Effector CD4-positive, alpha-beta T cell (primary cell): ENCODE data around the gene LRRN1. TPM values are rescaled to one million over a fixed set of nuclear protein-coding genes. Genes with fewer than 3 reads are reported as not detected.

ENCODE experiments used
- DNase-seq: peaks from one replicate; pipeline ENCODE4 v3.0.0-alpha.2; 2020
- total RNA-seq: gene quantifications from one replicate; lab custom pipeline; 2026; lab: John Stamatoyannopoulos, UW

LRRN1 gene
- not detected for total RNA-seq

- DNase-seq, result no peak
These were observed at the start of gene LRRN1 for GRCh38 chr3:3799173-3800079. Gene LRRN1 (plus strand): TSS chr3:3799431. CDS start chr3:3844642, 45,211 bp downstream.

- no peak for DNase-seq
These were observed 45.8 kb upstream of the LRRN1 start for GRCh38 chr3:3753416-3753815.

DNA sequence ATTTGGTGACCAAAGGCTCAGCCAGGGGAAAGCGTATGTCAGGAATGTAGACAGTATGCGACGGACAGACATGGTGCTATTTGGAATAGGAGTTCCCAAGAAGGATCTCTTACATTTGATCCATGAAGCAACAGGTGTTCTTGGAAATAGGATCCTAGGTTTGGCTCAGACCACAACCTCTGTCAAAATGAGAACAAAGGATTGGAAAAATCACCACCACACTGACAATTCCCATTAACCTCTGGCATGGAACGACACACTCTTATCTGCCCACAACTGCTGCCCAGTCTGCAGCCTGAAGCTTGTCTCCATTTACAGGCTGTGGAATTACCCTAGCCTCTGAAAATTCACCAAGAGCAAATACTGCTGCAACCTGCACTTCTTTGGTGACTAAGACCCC, 33.6 kb upstream of the LRRN1 start:
- DNase-seq, result no peak

- DNase-seq, result no peak
These were observed 33.1 kb upstream of the LRRN1 start for GRCh38 chr3:3766140-3766539.

- no peak for DNase-seq
These were observed 28.1 kb upstream of the LRRN1 start for GRCh38 chr3:3771094-3771493.

- no peak for DNase-seq
These were observed 27.7 kb upstream of the LRRN1 start for GRCh38 chr3:3771567-3771966.

- DNase-seq, result no peak
These were observed 26.9 kb upstream of the LRRN1 start for GRCh38 chr3:3772338-3772737.

- DNase-seq, result no peak
These were observed 26.3 kb upstream of the LRRN1 start for GRCh38 chr3:3772920-3773319.

- DNase-seq, result no peak
These were observed 22.6 kb upstream of the LRRN1 start for GRCh38 chr3:3776607-3777006.

GRCh38 chr3:3778216-3778615, 21.0 kb upstream of the LRRN1 start:
- no peak for DNase-seq

GRCh38 chr3:3778641-3779270, 20.5 kb upstream of the LRRN1 start:
- DNase-seq, result no peak

GRCh38 chr3:3782457-3782856, 16.8 kb upstream of the LRRN1 start:
- DNase-seq, result no peak

- no peak for DNase-seq
These were observed 16.0 kb upstream of the LRRN1 start for GRCh38 chr3:3783210-3783609.

DNA sequence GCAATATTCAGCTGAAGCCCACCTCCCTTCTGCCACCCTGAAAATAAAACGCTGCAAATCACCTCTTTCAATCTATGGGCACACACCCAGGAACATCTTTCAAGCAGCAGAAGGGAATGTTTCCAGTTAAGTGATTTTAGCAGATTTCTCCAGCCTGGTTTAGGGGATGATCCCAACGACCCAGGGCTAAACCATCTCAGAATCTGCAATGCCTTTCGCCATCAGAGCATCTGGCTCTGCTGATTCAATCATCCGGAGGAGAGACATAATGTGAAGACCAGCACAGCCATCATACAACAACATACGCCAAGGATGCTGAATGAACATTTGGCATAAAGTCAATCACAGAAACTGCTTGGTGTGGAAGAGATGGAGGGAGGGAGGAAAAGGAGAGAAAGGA, 15.5 kb upstream of the LRRN1 start:
- no peak for DNase-seq

DNA sequence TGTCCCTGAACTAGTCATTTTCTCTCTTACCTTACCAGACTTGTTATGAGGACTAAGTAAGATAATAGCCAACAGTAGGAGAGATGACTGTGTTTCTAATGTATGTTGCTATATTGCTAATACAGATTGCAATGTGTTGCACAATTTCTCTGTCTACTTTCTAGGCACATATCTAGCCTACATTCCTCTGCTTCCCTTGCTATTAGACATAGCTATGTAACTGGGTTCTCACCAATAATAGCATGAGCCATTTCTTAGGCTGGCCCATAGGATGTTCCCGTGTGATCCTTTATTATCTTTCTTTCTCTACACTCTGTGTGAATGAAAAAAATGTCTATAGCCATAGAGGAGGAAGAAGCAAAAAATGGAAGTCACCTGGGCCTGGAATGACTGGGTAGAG, 6.8 kb upstream of the LRRN1 start:
- DNase-seq, result no peak

GRCh38 chr3:3798631-3799113, 559 bp upstream of the LRRN1 start:
- no peak for DNase-seq

DNA sequence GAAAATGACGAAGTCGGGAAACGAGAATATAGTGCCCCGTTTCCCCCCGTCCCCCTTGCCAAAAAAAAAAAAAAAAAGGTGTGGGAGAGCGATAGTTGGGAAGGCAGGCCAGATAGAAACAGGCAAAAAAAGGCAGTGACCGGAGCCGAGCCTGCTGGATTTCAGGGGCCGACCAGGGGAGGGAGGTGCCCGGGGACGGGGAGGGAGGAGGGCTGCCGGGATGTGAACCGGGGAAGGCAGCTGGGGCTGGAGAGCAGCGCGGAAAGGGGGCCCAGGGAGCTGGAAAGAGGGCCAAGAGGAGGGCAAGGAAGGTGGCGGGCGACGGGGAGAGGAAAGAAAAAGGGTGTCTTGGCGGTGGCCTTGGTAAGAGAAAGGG, 837 bp downstream of the LRRN1 start:
- DNase-seq, result no peak

DNA sequence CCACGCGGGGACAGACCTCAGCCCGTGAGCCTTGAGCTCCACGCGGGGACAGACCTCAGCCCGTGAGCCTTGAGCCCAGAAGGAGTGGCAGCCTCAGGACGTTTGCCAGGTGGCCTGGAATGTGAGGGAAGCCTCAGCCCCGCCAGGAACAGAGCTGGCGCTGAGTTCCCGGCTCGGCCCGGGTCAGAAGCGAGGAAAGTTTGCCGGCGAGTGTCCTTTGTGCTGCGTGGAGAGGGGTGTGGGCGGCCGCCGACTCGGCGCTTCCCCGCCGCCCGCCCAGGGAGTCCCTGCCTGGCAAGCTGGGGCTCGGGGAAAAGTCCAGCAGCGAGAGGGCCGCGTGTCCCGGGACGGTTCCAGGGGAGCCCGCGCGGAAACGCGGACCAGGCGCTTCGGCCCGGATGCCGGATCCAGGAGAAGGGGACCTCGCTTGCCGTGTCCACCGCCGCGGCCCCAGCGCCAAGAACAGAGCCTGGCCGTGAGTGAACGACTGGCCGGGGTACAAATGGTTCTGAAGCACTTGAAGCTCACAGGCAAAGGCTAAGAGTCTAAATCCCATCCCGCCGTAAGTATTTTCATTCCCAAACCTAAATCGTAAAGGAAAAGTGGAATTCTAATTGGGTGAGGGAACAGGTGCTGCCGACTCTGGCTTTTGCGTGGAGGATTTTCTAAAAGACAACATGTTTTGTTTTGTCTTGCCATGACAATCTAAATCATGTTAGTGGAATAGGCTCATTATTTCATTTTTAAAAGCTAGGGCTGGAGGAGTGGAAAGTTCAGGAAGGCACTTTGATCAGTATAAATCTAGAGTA, 1.7 kb downstream of the LRRN1 start:
- DNase-seq, result no peak

DNA sequence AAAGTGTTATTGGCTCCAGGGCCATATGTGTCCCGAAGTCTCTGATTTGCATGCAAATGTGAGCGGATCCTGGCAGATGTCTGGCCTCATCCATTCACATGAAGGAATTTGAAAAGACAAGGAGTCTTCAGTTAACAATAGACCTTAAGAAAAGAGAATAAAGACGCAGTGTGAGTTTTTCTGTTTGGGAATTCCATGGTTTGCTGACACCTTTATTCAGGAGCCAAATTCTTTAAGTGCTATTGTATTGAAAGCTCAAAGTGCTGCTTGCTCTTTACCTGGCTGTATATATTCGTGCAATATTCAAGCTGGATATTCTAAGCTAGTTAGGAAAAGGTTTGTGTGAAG, 2.2 kb downstream of the LRRN1 start:
- no peak for DNase-seq

GRCh38 chr3:3802046-3802445, 2.8 kb downstream of the LRRN1 start:
- no peak for DNase-seq

- DNase-seq, result no peak
These were observed 5.3 kb downstream of the LRRN1 start for GRCh38 chr3:3804560-3804959.

DNA sequence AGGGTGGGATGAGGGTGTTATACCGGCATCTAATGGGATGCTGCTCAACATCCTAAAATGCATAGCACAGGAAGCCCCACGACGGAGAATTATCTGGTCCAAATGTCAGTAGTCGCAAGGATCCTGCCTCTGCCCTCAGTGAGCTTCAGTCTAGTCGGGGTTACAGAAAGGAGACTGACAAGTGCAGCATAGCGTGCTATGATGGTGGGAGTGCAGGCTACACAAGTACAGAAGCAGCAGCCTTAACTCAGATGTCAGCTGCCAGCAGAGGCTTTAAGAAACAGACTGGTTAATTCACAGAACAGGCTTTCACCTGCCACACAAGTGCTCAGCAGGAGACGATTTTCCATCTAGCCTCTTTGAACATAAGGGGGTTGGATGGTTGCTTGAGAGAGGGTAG, 6.9 kb downstream of the LRRN1 start:
- no peak for DNase-seq

DNA sequence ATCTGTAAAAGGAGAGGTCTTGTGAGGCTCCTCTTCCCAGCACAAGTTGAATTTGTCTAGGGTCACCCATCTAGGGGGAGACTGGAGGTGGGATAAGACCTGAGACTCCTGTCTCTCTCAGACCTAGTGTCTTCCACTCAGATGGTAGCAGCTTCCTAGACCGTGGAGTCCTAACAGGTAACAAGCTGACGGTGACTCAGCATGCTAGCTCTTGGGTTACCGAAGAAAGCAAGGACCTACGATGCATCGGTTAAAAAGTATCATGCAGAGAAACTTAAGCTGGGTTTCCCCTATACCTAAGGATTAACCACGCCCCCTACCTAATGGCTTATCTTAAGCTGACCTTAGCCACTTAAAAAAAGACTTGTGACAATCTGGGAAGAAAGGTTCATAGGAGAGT, 7.6 kb downstream of the LRRN1 start:
- DNase-seq, result no peak

DNA sequence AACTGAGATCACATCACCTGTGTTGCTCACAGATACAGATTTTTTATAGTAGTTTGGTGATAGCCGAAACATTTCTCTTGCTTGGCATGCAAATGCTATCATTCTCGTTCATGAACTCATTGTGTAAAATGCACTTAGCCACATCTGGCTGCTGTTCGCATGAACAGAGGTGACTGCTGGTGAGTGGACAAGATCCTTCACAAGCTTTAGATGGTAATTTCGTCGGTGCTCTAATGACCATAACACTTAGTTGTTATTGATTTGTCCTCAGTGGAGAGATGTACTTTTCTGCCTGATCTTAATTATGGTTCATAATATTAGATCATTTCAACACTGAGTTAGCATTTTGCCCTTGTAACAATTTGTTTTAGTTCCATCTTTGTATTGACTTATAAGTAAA, 13.8 kb downstream of the LRRN1 start:
- DNase-seq, result no peak
